ENCODE measurements around the gene PODXL.

GRCh38 chr7:131560061-131560460 lies 3.6 kb upstream of the PODXL start:
- no peak for TF ChIP-seq CTCF (IDR thresholded peaks at IDR 0.05; ENCODE audit: low read length)
- TF ChIP-seq EZH2 (optimal IDR thresholded peaks at IDR 0.05; ENCODE audit: low read depth, low read length) = no peak

Data from MM.1S (cell line).